K562 (cell line): ENCODE measurements around the gene LRMDA. TPM values are rescaled to one million over a fixed set of nuclear protein-coding genes. Genes with fewer than 3 reads are reported as not detected.

Experiments used
- ATAC-seq: fragments of 200-7000 bp; cut with Tn5 transposase; 3 replicates; pipeline ENCODE4 v1.9.1; 2020; ENCODE audit warnings: moderate library complexity
- BruUV-seq: library from RNA; stranded (reverse); fragments of 400-500 nt; replicated peaks from 2 replicates; lab custom pipeline; 2021; lab: Mats Ljungman, UMichigan
- CTCF ChIA-PET: fragments of 300-600 bp; formaldehyde crosslinking; extraction: SDS; loops from one replicate; lab custom pipeline; 2021; ENCODE audit warnings: low intra/inter-chr PET ratio; lab: Yijun Ruan, JAX
- POLR2A ChIA-PET: fragments of 300-600, 350-650 bp; sonication (Branson Sonifier 250); formaldehyde crosslinking; extraction: SDS; loops from one replicate; lab custom pipeline; 2021; ENCODE audit warnings: antibody characterized with exemption, inconsistent platforms; lab: Yijun Ruan, JAX
- DNase-seq, 4 experiments: peaks; one replicate each; pipeline versions ENCODE4 v3.0.0 to v3.0.0-alpha.2; 2011 to 2018; ENCODE audit warnings: low spot score in 3 of 4, mixed read lengths in 3 of 4; ENCODE audit errors: extremely low read depth in 1 of 4
- FAIRE-seq: peaks from 2 replicates; lab custom pipeline; 2011; peaks lifted over from hg19 to GRCh38; lab: Jason Lieb, UNC
- H2AFZ ChIP-seq: 2 replicates; pipeline ENCODE4 v1.6.0; 2011; ENCODE audit warnings: low read depth, low read length, control low read depth, inconsistent platforms
- H3K27ac ChIP-seq: fragments of 200-600 bp; 3 replicates; pipeline ENCODE4 v1.8.0; 2011; ENCODE audit warnings: low read depth, mild to moderate bottlenecking, control low read depth, inconsistent platforms, low read length, moderate library complexity, mixed read lengths; ENCODE audit errors: extremely low read depth
- H3K27me3 ChIP-seq, 2 experiments: fragments of 300-600 bp in 1 of 2; 2 replicates in 1 of 2; 3 replicates in 1 of 2; pipeline versions ENCODE4 v1.6.0 to v1.8.0; 2011; ENCODE audit warnings: inconsistent platforms in 2 of 2, low read length in 2 of 2, mild to moderate bottlenecking in 1 of 2, mixed read lengths in 1 of 2, moderate library complexity in 1 of 2; ENCODE audit not compliant: control insufficient read depth in 2 of 2, insufficient read depth in 2 of 2
- H3K36me3 ChIP-seq: fragments of 300-600 bp; 3 replicates; pipeline ENCODE4 v1.8.0; 2011; ENCODE audit warnings: mild to moderate bottlenecking, low read length, inconsistent platforms; ENCODE audit not compliant: control insufficient read depth, insufficient read depth
- H3K4me1 ChIP-seq, 2 experiments: fragments of 200-600 bp in 1 of 2; replicated peaks in 1 of 2; 2 replicates in 1 of 2; 3 replicates in 1 of 2; pipeline versions ENCODE4 v1.5.1 to v1.8.0; 2011; ENCODE audit warnings: inconsistent platforms in 2 of 2, low read length in 2 of 2, mild to moderate bottlenecking in 1 of 2, mixed read lengths in 1 of 2, moderate library complexity in 1 of 2; ENCODE audit not compliant: control insufficient read depth in 2 of 2, insufficient read depth in 2 of 2
- H3K4me2 ChIP-seq: 2 replicates; pipeline ENCODE4 v1.6.1; 2011; ENCODE audit warnings: low read length, control low read depth, inconsistent platforms, mixed read lengths; ENCODE audit not compliant: insufficient read depth
- H3K4me3 ChIP-seq: fragments of 200-600 bp; sonication (generic), shearing (Covaris generic); 2 replicates; pipeline ENCODE4 v1.5.1; 2016; ENCODE audit warnings: control low read depth, inconsistent platforms
- H3K79me2 ChIP-seq: fragments of 200-600 bp; 3 replicates; pipeline ENCODE4 v1.8.0; 2011; ENCODE audit warnings: low read length, inconsistent platforms; ENCODE audit not compliant: control insufficient read depth, insufficient read depth
- H3K9ac ChIP-seq, 2 experiments: 2 replicates each; pipeline versions ENCODE4 v1.6.0 to v1.6.1; 2011; ENCODE audit warnings: low read depth in 2 of 2, low read length in 2 of 2, control low read depth in 1 of 2, inconsistent platforms in 1 of 2, mild to moderate bottlenecking in 1 of 2, mixed read lengths in 1 of 2; ENCODE audit not compliant: insufficient read depth in 1 of 2
- H3K9me1 ChIP-seq: one replicate; pipeline ENCODE4 v1.6.0; 2011; ENCODE audit warnings: inconsistent platforms, mild to moderate bottlenecking, low read length, moderate library complexity; ENCODE audit not compliant: control insufficient read depth, insufficient read depth
- H3K9me3 ChIP-seq: replicated peaks from 2 replicates; pipeline ENCODE4 v1.5.1; 2011; ENCODE audit warnings: low read depth, low read length, inconsistent platforms; ENCODE audit not compliant: control insufficient read depth, insufficient read depth
- H4K20me1 ChIP-seq: replicated peaks from 2 replicates; pipeline ENCODE4 v1.6.1; 2011; ENCODE audit warnings: low read length, inconsistent platforms, mixed read lengths; ENCODE audit not compliant: control insufficient read depth, insufficient read depth
- GTF2A2 ChIP-seq: IDR thresholded peaks from 2 replicates; pipeline ENCODE4 v1.6.1; 2016; ENCODE audit warnings: mild to moderate bottlenecking, missing genetic modification characterization, missing compliant biosample characterization
- KLF10 ChIP-seq: fragments of 250-450 bp; sonication (Bioruptor Pico); IDR thresholded peaks from 2 replicates; pipeline ENCODE4 v1.6.1; 2021; ENCODE audit warnings: matching md5 sums
- POLR2A ChIP-seq: fragments of 450-650 bp; conservative IDR thresholded peaks from 2 replicates; pipeline ENCODE4 v1.6.1; 2016
- SPI1 ChIP-seq: IDR thresholded peaks from 2 replicates; pipeline ENCODE4 v1.6.1; 2011; ENCODE audit warnings: low read depth, low read length, control low read depth, borderline replicate concordance
- SUPT5H ChIP-seq: fragments of 450-650 bp; IDR thresholded peaks from 2 replicates; pipeline ENCODE4 v1.6.1; 2016
- ZNF589 ChIP-seq: fragments of 200-800 bp; sonication (Bioruptor generic); IDR thresholded peaks from 2 replicates; pipeline ENCODE4 v1.6.1; 2016; ENCODE audit warnings: low read depth, missing genetic modification characterization, missing compliant biosample characterization
- WGBS: fragments of 100-300 bp; shearing (Covaris generic); methylation state at CpG from one replicate; pipeline ENCODE4 v1.1.6; 2016; ENCODE audit warnings: low coverage, mixed read lengths; ENCODE audit not compliant: insufficient coverage; ENCODE audit errors: missing lambda C conversion rate; 5-methylcytosine and 5-hydroxymethylcytosine counted together
- in situ Hi-C: fragments of 300-500 bp; cut with MboI; formaldehyde crosslinking; loops from 4 replicates; pipeline ENCODE4 v1.15.0; 2018; ENCODE audit warnings: inconsistent platforms, mixed read lengths
- intact Hi-C: fragments of 100-400 bp; cut with micrococcal nuclease; formaldehyde crosslinking; loops from 2 replicates; pipeline ENCODE4 v1.14.2; 2022
- polyA plus RNA-seq, 8 experiments: library from polyadenylated mRNA; depleted of rRNA in 4 of 8; stranded (reverse) in 5 of 8; unstranded in 3 of 8; fragments of >200 nt; fragmentation: Nextera tagmentation in 2 of 8; fragmentation: Illumina TruSeq in 1 of 8; extraction: Ambion mirVana in 2 of 8; extraction: Trizol in 1 of 8; gene quantifications; 2 replicates each; pipeline versions ENCODE4 v1.2.1 to v1.2.3, GENCODE V29; 2011 to 2014; ENCODE audit warnings: inconsistent platforms in 1 of 8, missing spikeins in 1 of 8
- total RNA-seq, 7 experiments: library from RNA; depleted of rRNA in 6 of 7; stranded (reverse); fragments of >200 nt in 6 of 7; fragmentation: Illumina TruSeq in 2 of 7; extraction: Trizol in 2 of 7; gene quantifications; 2 replicates each; pipeline versions ENCODE4 v1.2.1 to v1.2.3, GENCODE V29; 2011 to 2021; ENCODE audit warnings: low replicate concordance in 1 of 7

LRMDA gene
- total and polyA plus RNA-seq, 9 of the 15 experiments (the other 6 are each of a cell fraction or from before 2014, with no cell fraction given), result 0.25 TPM; not detected in 8

- TF ChIP-seq SPI1 (no peak), POLR2A (no peak), ZNF589 (no peak), GTF2A2 (tag) (no peak), SUPT5H (no peak), KLF10 (CRISPR knock-in tag) (no peak)
- Histone ChIP-seq H3K4me3 (no peak overlapping the region), H3K9me3 (no peaks in the 10 kb centered on the region; the same call in 1 of the 2 replicates), H2AFZ (no peak overlapping the region), H3K27ac (no peak overlapping the region), H3K9me1 (no peaks in the 10 kb centered on the region), H3K4me2 (no peak overlapping the region), H3K9ac (no peak overlapping the region), H3K27me3 (peaks cover 4 to 8% of the 10 kb centered on the region in 2 experiments; a peak in 3 of 5 replicates), H4K20me1 (no peaks in the 10 kb centered on the region), H3K4me1 (no peaks in the 10 kb centered on the region), H3K79me2 (no peaks in the 10 kb centered on the region), H3K36me3 (no peaks in the 10 kb centered on the region)
- no TSS peak for BruUV-seq
- in situ Hi-C loops, result no loop called here
- FAIRE-seq (no peak), ATAC-seq (no peak), DNase-seq (no peak)
- intact Hi-C loops, result loop anchor here (10.0 kb wide), 1 partner anchor 630 kb away; the partner anchor contains the start of gene ZNF503
- CTCF ChIA-PET, result interaction anchor here (0.6 to 0.7 kb wide), 2 partner anchors 132 to 535 kb away, joined by 3 to 4 read pairs; no protein-coding TSS in a partner anchor
- POLR2A ChIA-PET, result no interaction called here
- under 1% methylated on average over 23 of the region's 23 CpGs for WGBS
Observed at GRCh38 chr10:76034353-76035205, 603.2 kb downstream of the LRMDA start.
